ES-I3 (cell line): ENCODE data around the gene RAG1.
A peak's percentile ranks its signal among the peaks of the same experiment; 100 is the strongest.

ENCODE experiments used
- H3K36me3 ChIP-seq: 2 replicates; pipeline ENCODE4 v1.6.1; 2013; ENCODE audit warnings: mild to moderate bottlenecking, low read length, control low read depth, moderate library complexity; ENCODE audit not compliant: insufficient read depth
- H3K4me1 ChIP-seq: 2 replicates; pipeline ENCODE4 v1.6.1; 2013; ENCODE audit warnings: mild to moderate bottlenecking, control low read depth, low read length; ENCODE audit not compliant: insufficient read depth
- H3K9ac ChIP-seq: 2 replicates; pipeline ENCODE4 v1.6.1; 2013; ENCODE audit warnings: low read depth, mild to moderate bottlenecking, low read length, moderate library complexity
- H3K9me3 ChIP-seq: 2 replicates; pipeline ENCODE4 v1.6.1; 2013; ENCODE audit warnings: mild to moderate bottlenecking, low read length, moderate library complexity; ENCODE audit not compliant: control insufficient read depth, insufficient read depth

RAG1 gene

GRCh38 chr11:36574486-36574885 lies 6.7 kb downstream of the RAG1 start:
- Histone ChIP-seq H3K9me3 (no peaks in the 10 kb centered on the region), H3K4me1 (no peaks in the 10 kb centered on the region), H3K36me3 (no peaks in the 10 kb centered on the region), H3K9ac (no peak overlapping the region)

GRCh38 chr11:36577373-36577772 lies 9.6 kb downstream of the RAG1 start:
- peaks cover 3% of the 10 kb centered on the region; the same call in 1 of the 2 replicates for H3K9me3 ChIP-seq
- no peak overlapping the region for H3K9ac ChIP-seq
- no peaks in the 10 kb centered on the region for H3K36me3 ChIP-seq
- H3K4me1 ChIP-seq, result no peaks in the 10 kb centered on the region

GRCh38 chr11:36577859-36578258 lies 10.1 kb downstream of the RAG1 start:
- H3K9me3 ChIP-seq, result peaks cover 5% of the 10 kb centered on the region; the same call in 1 of the 2 replicates
- no peaks in the 10 kb centered on the region for H3K4me1 ChIP-seq
- no peaks in the 10 kb centered on the region; the same call in 1 of the 2 replicates for H3K36me3 ChIP-seq
- H3K9ac ChIP-seq, result no peak overlapping the region

DNA sequence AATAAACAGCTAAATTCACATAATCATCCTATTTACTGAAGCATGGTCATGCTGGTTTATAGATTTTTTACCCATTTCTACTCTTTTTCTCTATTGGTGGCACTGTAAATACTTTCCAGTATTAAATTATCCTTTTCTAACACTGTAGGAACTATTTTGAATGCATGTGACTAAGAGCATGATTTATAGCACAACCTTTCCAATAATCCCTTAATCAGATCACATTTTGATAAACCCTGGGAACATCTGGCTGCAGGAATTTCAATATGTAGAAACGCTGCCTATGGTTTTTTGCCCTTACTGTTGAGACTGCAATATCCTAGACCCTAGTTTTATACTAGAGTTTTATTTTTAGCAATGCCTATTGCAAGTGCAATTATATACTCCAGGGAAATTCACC lies 10.7 kb downstream of the RAG1 start:
- Histone ChIP-seq H3K9ac (no peak overlapping the region), H3K9me3 (peaks cover 5% of the 10 kb centered on the region; the same call in 1 of the 2 replicates), H3K36me3 (no peaks in the 10 kb centered on the region; the same call in 1 of the 2 replicates), H3K4me1 (no peaks in the 10 kb centered on the region)

- Histone ChIP-seq H3K9me3 (peaks cover 5% of the 10 kb centered on the region; the same call in 1 of the 2 replicates), H3K4me1 (no peaks in the 10 kb centered on the region), H3K36me3 (no peaks in the 10 kb centered on the region; the same call in 1 of the 2 replicates), H3K9ac (no peak overlapping the region)
These were observed 13.7 kb downstream of the RAG1 start for GRCh38 chr11:36581536-36581935.

DNA sequence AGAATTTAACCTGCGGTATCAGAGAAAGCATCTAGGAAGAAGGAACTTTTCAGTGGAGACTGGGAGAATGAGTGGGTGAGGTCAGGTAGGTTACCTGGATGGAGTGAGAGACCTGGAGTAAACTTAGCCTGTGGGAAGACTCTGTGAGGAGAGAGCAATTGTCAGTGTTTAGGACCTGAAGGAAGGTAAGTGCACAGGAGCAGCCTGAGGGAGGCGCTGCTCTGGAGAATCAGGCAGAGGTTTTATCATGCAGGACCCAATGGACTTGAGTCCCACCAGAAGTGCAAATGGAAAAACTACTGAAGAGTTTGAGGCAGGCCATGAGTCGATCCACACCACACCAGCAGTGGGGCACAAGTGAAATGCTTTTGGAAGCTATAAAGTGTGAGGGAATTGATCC lies 15.9 kb downstream of the RAG1 start:
- Histone ChIP-seq H3K36me3 (no peaks in the 10 kb centered on the region; the same call in 1 of the 2 replicates), H3K4me1 (no peaks in the 10 kb centered on the region), H3K9ac (no peak overlapping the region), H3K9me3 (peaks cover 5% of the 10 kb centered on the region; the same call in 1 of the 2 replicates)

DNA sequence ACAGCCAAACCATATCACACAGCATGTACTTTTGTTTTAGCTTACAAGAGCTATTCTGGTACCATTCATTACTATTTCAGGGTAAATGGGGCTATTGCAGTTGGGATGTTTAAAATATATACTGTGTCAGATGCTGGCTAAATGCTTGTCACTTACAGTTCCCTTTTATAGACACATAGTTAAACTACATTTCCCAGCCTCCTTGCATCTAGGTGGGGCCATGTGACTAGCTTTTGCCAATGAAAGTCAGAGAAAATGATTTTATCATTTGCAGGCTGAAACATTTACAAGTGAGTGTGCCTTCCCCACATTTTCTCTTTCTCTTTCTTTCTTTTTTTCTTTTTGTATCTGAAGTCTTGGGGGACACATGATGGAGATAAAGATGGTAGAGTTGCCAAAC lies 18.7 kb downstream of the RAG1 start:
- H3K9me3 ChIP-seq, result peaks cover 5% of the 10 kb centered on the region; the same call in 1 of the 2 replicates
- H3K36me3 ChIP-seq, result no peaks in the 10 kb centered on the region; the same call in 1 of the 2 replicates
- no peak overlapping the region for H3K9ac ChIP-seq
- H3K4me1 ChIP-seq, result no peaks in the 10 kb centered on the region

DNA sequence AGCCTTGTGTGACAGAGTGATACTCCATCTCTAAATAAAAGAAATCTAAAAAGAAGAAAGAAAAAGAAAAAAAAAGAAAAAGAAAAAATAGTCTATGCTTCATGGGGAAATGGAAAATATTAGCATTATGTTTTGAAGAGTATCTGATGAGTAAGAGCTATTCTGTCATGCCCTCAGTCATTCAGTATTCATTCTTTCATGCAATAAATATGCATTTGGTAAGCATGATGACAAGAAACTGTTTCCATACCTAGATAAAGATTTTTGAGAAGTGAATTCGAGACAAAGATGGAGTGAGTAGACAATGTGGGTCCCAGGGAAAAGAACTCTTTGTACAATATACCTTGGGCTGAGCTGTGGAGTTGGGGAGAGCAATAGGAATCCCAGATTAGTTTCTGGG lies 20.3 kb downstream of the RAG1 start:
- no peak overlapping the region for H3K9ac ChIP-seq
- H3K9me3 ChIP-seq, result no peaks in the 10 kb centered on the region
- no peaks in the 10 kb centered on the region for H3K36me3 ChIP-seq
- H3K4me1 ChIP-seq, result no peaks in the 10 kb centered on the region

DNA sequence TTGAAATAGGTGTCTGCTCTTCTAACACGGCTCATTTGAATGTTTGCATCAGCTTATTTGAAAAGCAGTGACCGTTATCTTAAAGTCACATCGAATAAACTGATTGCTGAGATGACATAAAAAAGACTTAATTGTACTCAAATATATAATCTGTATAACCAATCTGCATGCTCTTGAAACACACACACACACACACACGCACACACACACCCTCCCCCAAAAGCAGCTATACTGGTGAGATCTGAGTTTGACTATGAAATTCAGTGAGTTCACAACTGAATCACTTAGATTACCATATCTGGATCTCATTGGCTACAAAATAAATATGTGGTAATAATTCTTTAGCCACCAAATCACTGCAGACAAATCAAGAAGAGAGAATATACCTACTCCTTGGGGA lies 22.7 kb downstream of the RAG1 start:
- Histone ChIP-seq H3K9ac (no peak overlapping the region), H3K9me3 (no peaks in the 10 kb centered on the region), H3K36me3 (no peaks in the 10 kb centered on the region), H3K4me1 (no peaks in the 10 kb centered on the region)

DNA sequence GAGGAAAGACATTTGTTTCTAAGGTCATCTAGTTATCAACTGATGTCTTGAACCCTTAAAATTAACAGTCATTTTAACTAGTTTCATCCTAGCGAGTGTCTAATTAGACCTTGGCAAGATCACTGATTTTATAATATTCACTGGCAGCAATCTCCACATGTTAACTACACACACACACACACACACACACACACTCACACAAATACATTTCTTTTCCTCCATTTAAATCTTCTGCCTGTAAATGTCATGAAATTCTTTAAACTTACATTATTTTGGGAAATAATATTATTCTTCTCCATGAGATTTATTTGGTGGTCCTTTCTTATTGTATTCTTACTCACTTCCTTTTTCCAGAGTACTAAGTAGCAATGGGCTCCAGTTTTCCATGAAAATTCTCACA lies 23.6 kb downstream of the RAG1 start:
- Histone ChIP-seq H3K36me3 (no peaks in the 10 kb centered on the region), H3K4me1 (no peaks in the 10 kb centered on the region), H3K9me3 (no peaks in the 10 kb centered on the region), H3K9ac (no peak overlapping the region)

GRCh38 chr11:36594316-36594989 lies 26.6 kb downstream of the RAG1 start, which contains the start of gene IFTAP:
Gene IFTAP, plus strand, starts transcription at chr11:36594502. Its CDS starts 15,602 bp downstream, at chr11:36610104.
- Histone ChIP-seq H3K9me3 (no peaks in the 10 kb centered on the region), H3K4me1 (no peaks in the 10 kb centered on the region), H3K36me3 (no peaks in the 10 kb centered on the region), H3K9ac (peak within 1 kb of the TSS; percentile 80)

DNA sequence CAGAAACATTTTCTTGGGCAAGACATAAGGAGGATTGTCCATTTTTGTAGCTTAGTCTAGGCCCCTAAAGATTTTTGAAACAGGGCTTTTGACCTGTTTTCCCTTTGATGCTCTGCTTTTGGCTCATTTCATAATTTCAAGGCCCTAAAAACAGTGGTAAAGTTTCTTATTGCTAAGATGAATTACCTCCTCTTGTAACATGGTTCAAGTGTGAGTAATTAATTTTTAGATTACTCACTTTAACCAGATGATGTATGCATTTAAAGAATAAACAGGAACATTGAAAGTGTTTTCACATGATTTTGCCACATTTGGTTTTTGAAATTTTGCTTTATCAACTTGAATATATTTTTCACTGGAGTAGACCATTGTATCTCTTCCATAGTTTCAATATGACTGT lies 29.1 kb downstream of the RAG1 start:
- H3K9me3 ChIP-seq, result no peaks in the 10 kb centered on the region
- H3K36me3 ChIP-seq, result no peaks in the 10 kb centered on the region
- no peak overlapping the region for H3K9ac ChIP-seq
- H3K4me1 ChIP-seq, result no peaks in the 10 kb centered on the region

DNA sequence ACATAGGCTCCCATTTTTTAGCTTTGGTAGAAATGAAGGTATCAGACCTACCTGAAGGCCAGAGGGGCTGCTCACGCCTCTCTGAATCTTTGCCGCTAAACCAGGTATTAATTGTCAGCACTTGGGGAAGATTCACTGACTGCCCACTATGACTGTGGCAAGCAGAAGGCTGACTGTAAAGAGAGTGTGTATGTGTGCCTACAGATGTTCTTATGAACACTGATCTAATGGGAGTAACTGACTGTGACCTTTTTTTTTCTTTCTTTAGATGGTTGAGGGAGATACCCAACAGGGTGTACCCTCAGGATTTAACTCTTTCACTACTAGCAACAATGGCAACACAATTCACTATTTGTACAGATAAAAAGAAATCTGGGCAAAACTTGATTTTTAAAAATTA lies 30.2 kb downstream of the RAG1 start, which contains the start of gene RAG2:
RAG2 (minus strand) TSS at position 186 of the 400 bp plus-strand sequence. CDS start 4,068 bp downstream, outside the sequence.
- Histone ChIP-seq H3K4me1 (no peaks in the 10 kb centered on the region), H3K9me3 (no peaks in the 10 kb centered on the region), H3K36me3 (no peaks in the 10 kb centered on the region), H3K9ac (no peak within 1 kb of the TSS)

- H3K36me3 ChIP-seq, result no peaks in the 10 kb centered on the region
- H3K4me1 ChIP-seq, result no peaks in the 10 kb centered on the region
- H3K9me3 ChIP-seq, result no peaks in the 10 kb centered on the region
- H3K9ac ChIP-seq, result no peak overlapping the region
These were observed 32.4 kb downstream of the RAG1 start for GRCh38 chr11:36600180-36600579.

DNA sequence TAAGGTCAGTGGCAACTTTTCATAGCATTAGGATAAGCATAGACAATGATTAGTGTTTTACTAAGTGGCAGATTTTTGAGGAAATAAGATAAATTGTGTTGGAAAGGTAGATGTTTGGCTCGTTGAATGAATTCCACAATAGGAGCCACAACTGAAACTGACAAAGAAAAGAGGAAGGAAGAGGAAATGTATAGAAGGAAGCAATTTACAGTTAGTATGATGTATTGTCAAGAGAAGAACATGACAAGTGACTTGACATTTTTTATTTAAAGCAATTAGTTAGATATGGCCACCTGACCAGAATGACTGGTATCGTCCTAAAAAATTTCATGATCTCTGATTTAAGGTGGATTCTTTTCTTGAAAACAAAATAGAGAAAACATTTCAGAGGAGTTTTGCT lies 33.3 kb downstream of the RAG1 start:
- no peak overlapping the region for H3K9ac ChIP-seq
- H3K4me1 ChIP-seq, result no peaks in the 10 kb centered on the region
- no peaks in the 10 kb centered on the region for H3K36me3 ChIP-seq
- no peaks in the 10 kb centered on the region for H3K9me3 ChIP-seq
